ENCODE results near the gene KIF13A.
A peak's percentile ranks its signal among the peaks of the same experiment; 100 is the strongest.

DNA sequence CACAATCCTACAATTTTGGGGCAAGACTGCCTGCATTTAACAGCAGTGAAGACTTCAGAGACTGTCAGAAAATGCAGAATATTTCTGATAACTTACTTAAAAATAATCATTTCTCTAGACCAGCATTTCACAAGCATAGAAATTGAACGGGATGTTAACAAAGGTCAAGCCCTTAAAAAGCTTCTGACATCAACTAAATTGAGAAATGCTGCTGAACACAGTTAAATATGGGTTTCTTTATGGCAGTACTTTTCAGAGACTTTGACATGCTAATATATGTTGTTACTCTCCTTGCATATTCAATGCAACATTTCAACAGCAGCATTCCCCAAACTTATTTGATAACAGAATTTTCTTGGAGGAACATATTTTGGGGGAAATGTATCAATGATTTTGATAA is 84.5 kb downstream of the KIF13A start:
- TF ChIP-seq, protein P1, sequence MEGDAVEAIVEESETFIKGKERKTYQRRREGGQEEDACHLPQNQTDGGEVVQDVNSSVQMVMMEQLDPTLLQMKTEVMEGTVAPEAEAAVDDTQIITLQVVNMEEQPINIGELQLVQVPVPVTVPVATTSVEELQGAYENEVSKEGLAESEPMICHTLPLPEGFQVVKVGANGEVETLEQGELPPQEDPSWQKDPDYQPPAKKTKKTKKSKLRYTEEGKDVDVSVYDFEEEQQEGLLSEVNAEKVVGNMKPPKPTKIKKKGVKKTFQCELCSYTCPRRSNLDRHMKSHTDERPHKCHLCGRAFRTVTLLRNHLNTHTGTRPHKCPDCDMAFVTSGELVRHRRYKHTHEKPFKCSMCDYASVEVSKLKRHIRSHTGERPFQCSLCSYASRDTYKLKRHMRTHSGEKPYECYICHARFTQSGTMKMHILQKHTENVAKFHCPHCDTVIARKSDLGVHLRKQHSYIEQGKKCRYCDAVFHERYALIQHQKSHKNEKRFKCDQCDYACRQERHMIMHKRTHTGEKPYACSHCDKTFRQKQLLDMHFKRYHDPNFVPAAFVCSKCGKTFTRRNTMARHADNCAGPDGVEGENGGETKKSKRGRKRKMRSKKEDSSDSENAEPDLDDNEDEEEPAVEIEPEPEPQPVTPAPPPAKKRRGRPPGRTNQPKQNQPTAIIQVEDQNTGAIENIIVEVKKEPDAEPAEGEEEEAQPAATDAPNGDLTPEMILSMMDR (IDR thresholded peaks at IDR 0.05; ENCODE audit: low read depth, low read length, missing input control): no peak
- TF ChIP-seq TAF1 (conservative IDR thresholded peaks at IDR 0.05) (no peak), HNF4A (conservative IDR thresholded peaks at IDR 0.05) (no peak), RAD21 (IDR thresholded peaks at IDR 0.05) (peak in 1 of 2 donors; percentile 22), EGR1 (IDR thresholded peaks at IDR 0.05; ENCODE audit: low read depth in 2 of 2) (no peak), FOXA2 (IDR thresholded peaks at IDR 0.05) (no peak), FOXA1 (IDR thresholded peaks at IDR 0.05) (no peak)
